GM12878 (cell line): Measurements from ENCODE around the gene TMEM238L. TPM values are rescaled to one million over a fixed set of nuclear protein-coding genes. Genes with fewer than 3 reads are reported as not detected.

Experiments used
- ATAC-seq: fragments of 200-7000 bp; cut with Tn5 transposase; 3 replicates; pipeline ENCODE4 v1.9.1; 2020; ENCODE audit warnings: mild to moderate bottlenecking, moderate library complexity
- BruUV-seq: library from RNA; stranded (reverse); fragments of 400-500 nt; replicated peaks from 2 replicates; lab custom pipeline; 2021; lab: Mats Ljungman, UMichigan
- CTCF ChIA-PET: fragments of 300-600 bp; sonication (Branson Sonifier 250); formaldehyde crosslinking; extraction: SDS; loops from one replicate; lab custom pipeline; 2021; ENCODE audit warnings: inconsistent platforms; lab: Yijun Ruan, JAX
- POLR2A ChIA-PET: fragments of 350-600 bp; formaldehyde crosslinking; extraction: SDS; loops from one replicate; lab custom pipeline; 2021; ENCODE audit warnings: inconsistent platforms; lab: Charles Lee
- RAD21 ChIA-PET: fragments of 300-600 bp; sonication (Branson Sonifier 250); formaldehyde crosslinking; loops from one replicate; lab custom pipeline; 2023; ENCODE audit warnings: antibody characterized with exemption; ENCODE audit not compliant: unreplicated experiment; lab: Charles Lee
- SMC1A ChIA-PET: fragments of 300-600 bp; sonication (Branson Sonifier 250); formaldehyde crosslinking; loops from one replicate; lab custom pipeline; 2023; ENCODE audit not compliant: unreplicated experiment, uncharacterized antibody; lab: Charles Lee
- DNase-seq: peaks from one replicate; pipeline ENCODE4 v3.0.0-alpha.2; 2011; ENCODE audit warnings: low read depth, low spot score
- FAIRE-seq: peaks from 3 replicates; lab custom pipeline; 2011; peaks lifted over from hg19 to GRCh38; lab: Jason Lieb, UNC
- H2AFZ ChIP-seq: 2 replicates; pipeline ENCODE4 v1.6.0; 2011; ENCODE audit warnings: low read depth, low read length, control low read depth; ENCODE audit not compliant: control insufficient read depth
- H3K27ac ChIP-seq: 2 replicates; pipeline ENCODE4 v1.5.1; 2011; ENCODE audit warnings: control low read depth; ENCODE audit not compliant: control insufficient read depth, insufficient read depth
- H3K27me3 ChIP-seq, 2 experiments: replicated peaks in 1 of 2; 2 replicates each; pipeline versions ENCODE4 v1.6.0 to v1.6.1; 2011; ENCODE audit warnings: low read length in 1 of 2; ENCODE audit not compliant: control insufficient read depth in 2 of 2, insufficient read depth in 2 of 2
- H3K36me3 ChIP-seq, 2 experiments: 2 replicates each; pipeline ENCODE4 v1.5.1; 2011; ENCODE audit warnings: low read length in 1 of 2; ENCODE audit not compliant: control insufficient read depth in 2 of 2, insufficient read depth in 2 of 2
- H3K4me1 ChIP-seq: 2 replicates; pipeline ENCODE4 v1.6.1; 2011; ENCODE audit warnings: mild to moderate bottlenecking, low read length, moderate library complexity, mixed read lengths; ENCODE audit not compliant: control insufficient read depth, insufficient read depth
- H3K4me2 ChIP-seq: 2 replicates; pipeline ENCODE4 v1.6.0; 2011; ENCODE audit warnings: control low read depth; ENCODE audit not compliant: control insufficient read depth, insufficient read depth
- H3K4me3 ChIP-seq: fragments of 200-600 bp; sonication (generic); 2 replicates; pipeline ENCODE4 v1.5.1; 2016
- H3K79me2 ChIP-seq: 2 replicates; pipeline ENCODE4 v1.6.0; 2011; ENCODE audit warnings: low read length; ENCODE audit not compliant: control insufficient read depth, insufficient read depth
- H3K9ac ChIP-seq: 2 replicates; pipeline ENCODE4 v1.8.0; 2011; ENCODE audit warnings: low read length, control low read depth, mixed read lengths; ENCODE audit not compliant: control insufficient read depth, insufficient read depth
- H3K9me3 ChIP-seq: replicated peaks from 3 replicates; pipeline ENCODE4 v1.5.1; 2011; ENCODE audit warnings: mild to moderate bottlenecking, low read length; ENCODE audit not compliant: control insufficient read depth, insufficient read depth
- H4K20me1 ChIP-seq: 2 replicates; pipeline ENCODE4 v1.6.0; 2011; ENCODE audit not compliant: control insufficient read depth, insufficient read depth
- ATF3 ChIP-seq: IDR thresholded peaks from 2 replicates; pipeline ENCODE4 v1.6.1; 2011; ENCODE audit warnings: low read depth, mild to moderate bottlenecking, low read length, moderate library complexity, borderline replicate concordance; ENCODE audit errors: extremely low read depth
- ATF7 ChIP-seq: fragments of 450-650 bp; IDR thresholded peaks from 2 replicates; pipeline ENCODE4 v1.6.1; 2016; ENCODE audit warnings: low read depth, mild to moderate bottlenecking
- MAX ChIP-seq: IDR thresholded peaks from 2 replicates; pipeline ENCODE4 v1.6.1; 2012; ENCODE audit warnings: low read depth, low read length, improper control_type of control experiment
- NR2C1 ChIP-seq: fragments of 450-650 bp; IDR thresholded peaks from 2 replicates; pipeline ENCODE4 v1.6.1; 2017; ENCODE audit warnings: antibody characterized with exemption, mild to moderate bottlenecking, moderate library complexity
- NRF1 ChIP-seq: conservative IDR thresholded peaks from 2 replicates; pipeline ENCODE4 v1.6.1; 2011; ENCODE audit warnings: mild to moderate bottlenecking, low read depth, low read length, improper control_type of control experiment
- SMC3 ChIP-seq: IDR thresholded peaks from 2 replicates; pipeline ENCODE4 v1.6.1; 2011; ENCODE audit warnings: low read length, improper control_type of control experiment, borderline replicate concordance
- SUPT20H ChIP-seq: IDR thresholded peaks from 2 replicates; pipeline ENCODE4 v1.6.1; 2011; ENCODE audit warnings: low read depth, mild to moderate bottlenecking, low read length, moderate library complexity, borderline replicate concordance; ENCODE audit not compliant: control insufficient read depth
- YY1 ChIP-seq: IDR thresholded peaks from 2 replicates; pipeline ENCODE4 v1.6.1; 2011; ENCODE audit warnings: low read depth, mild to moderate bottlenecking, low read length
- ZBED1 ChIP-seq: IDR thresholded peaks from 2 replicates; pipeline ENCODE4 v1.6.1; 2016; ENCODE audit warnings: borderline replicate concordance
- WGBS: methylation state at CpG from one replicate; pipeline ENCODE4 v1.1.6; 2016; ENCODE audit warnings: low lambda C conversion rate; ENCODE audit not compliant: insufficient replicate concordance, insufficient coverage; ENCODE audit errors: missing lambda C conversion rate; 5-methylcytosine and 5-hydroxymethylcytosine counted together
- in situ Hi-C: fragments of 300-500 bp; cut with MboI; formaldehyde crosslinking; loops from 9 replicates; pipeline ENCODE4 v1.14.3; 2018; ENCODE audit warnings: mixed read lengths
- intact Hi-C: fragments of 100-400 bp; cut with micrococcal nuclease; formaldehyde crosslinking; loops from one replicate; pipeline ENCODE4 v1.14.2; 2022; ENCODE audit not compliant: unreplicated experiment
- polyA plus RNA-seq, 11 experiments: library from polyadenylated mRNA; depleted of rRNA in 4 of 11; unstranded in 6 of 11; stranded (reverse) in 5 of 11; fragments of >200 nt; fragmentation: Nextera tagmentation in 4 of 11; fragmentation: Illumina TruSeq in 1 of 11; extraction: Ambion mirVana in 4 of 11; extraction: Trizol in 1 of 11; gene quantifications; 1 replicate in 1 of 11; 2 replicates in 10 of 11; pipeline versions ENCODE4 v1.2.1 to v1.2.3, GENCODE V29; 2011 to 2016; ENCODE audit warnings: inconsistent platforms in 2 of 11, missing spikeins in 2 of 11, low read depth in 1 of 11
- total RNA-seq, 4 experiments: library from RNA; depleted of rRNA in 3 of 4; stranded (reverse); fragments of >200 nt in 3 of 4; fragmentation: Illumina TruSeq in 1 of 4; extraction: Trizol in 1 of 4; gene quantifications; 2 replicates each; pipeline versions ENCODE4 v1.2.1 to v1.2.3, GENCODE V29; 2013 to 2021

The TMEM238L gene
- total and polyA plus RNA-seq, 10 of the 15 experiments (the other 5 are each of a cell fraction or from before 2014, with no cell fraction given): not detected

- RAD21 ChIA-PET: no interaction called here
- H3K4me3 ChIP-seq: no peak overlapping the region
- H3K27me3 ChIP-seq: no peaks in the 10 kb centered on the region
- no peaks in the 10 kb centered on the region for H4K20me1 ChIP-seq
- H3K9me3 ChIP-seq: no peaks in the 10 kb centered on the region
- H3K4me1 ChIP-seq: no peaks in the 10 kb centered on the region
- POLR2A ChIA-PET: no interaction called here
- H3K4me2 ChIP-seq: no peak overlapping the region
- CTCF ChIA-PET: no interaction called here
- no peaks in the 10 kb centered on the region for H3K36me3 ChIP-seq
- no peak overlapping the region for H2AFZ ChIP-seq
- in situ Hi-C loops (no loop called here), intact Hi-C loops (no loop called here)
- TF ChIP-seq ZBED1: no peak
- no peak for TF ChIP-seq NRF1
- TF ChIP-seq NR2C1: no peak
- no peak for TF ChIP-seq ATF3
- no peak for TF ChIP-seq SMC3
- TF ChIP-seq ATF7: no peak
- TF ChIP-seq YY1: no peak
- no peak for TF ChIP-seq MAX
- TF ChIP-seq SUPT20H: no peak
- 36% methylated on average over 7 of the region's 7 CpGs for WGBS
- H3K27ac ChIP-seq: no peak overlapping the region
- H3K9ac ChIP-seq: no peak overlapping the region
- FAIRE-seq (no peak), ATAC-seq (no peak), DNase-seq (no peak)
- SMC1A ChIA-PET: no interaction called here
- H3K79me2 ChIP-seq: no peaks in the 10 kb centered on the region
- no TSS peak for BruUV-seq
Observed at GRCh38 chr17:10793256-10793655, 10.6 kb downstream of the TMEM238L start.
